Tibial nerve (tissue), 4 donors: ENCODE results near the gene CRKL.

Experiments used
- EP300 ChIP-seq, 2 donors: sonication (generic); formaldehyde crosslinking; IDR thresholded peaks; one replicate each; pipeline ENCODE4 v1.6.1; 2017; ENCODE audit warnings: antibody characterized with exemption in 2 of 2, mild to moderate bottlenecking in 1 of 2
- POLR2A ChIP-seq, 2 donors: fragments of 450-650 bp; IDR thresholded peaks; one replicate each; pipeline ENCODE4 v1.6.1; 2017; ENCODE audit warnings: antibody characterized with exemption in 2 of 2, mild to moderate bottlenecking in 2 of 2, moderate library complexity in 2 of 2
- TF ChIP-seq, protein P1 (sequence below), 5 experiments: fragments of 200-600 bp in 3 of 5; fragments of 450-650 bp in 2 of 5; sonication (generic) in 3 of 5; IDR thresholded peaks; one replicate each; pipeline ENCODE4 v1.5.1; 2016 to 2019; ENCODE audit warnings: antibody characterized with exemption in 5 of 5, mild to moderate bottlenecking in 3 of 5, moderate library complexity in 2 of 5

DNA sequence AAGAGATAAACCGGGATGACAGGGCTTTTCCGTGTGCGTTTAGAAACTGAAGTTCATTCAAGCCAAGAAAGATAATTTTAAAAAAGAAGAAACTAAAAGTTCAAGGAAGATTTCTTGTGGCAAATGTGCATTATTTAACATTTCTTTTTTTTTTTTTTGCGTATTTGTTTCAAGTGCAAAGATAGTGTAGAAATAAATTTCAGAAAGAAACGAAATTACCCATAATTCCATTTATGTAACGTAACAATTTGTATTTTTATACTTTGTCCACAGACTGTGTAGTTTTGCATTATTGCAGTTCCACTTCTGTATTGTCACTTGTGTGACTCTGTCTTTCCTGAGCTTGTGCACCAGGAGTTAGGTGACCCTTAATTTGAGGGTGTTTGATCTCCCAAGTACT is 34.4 kb upstream of the CRKL start:
- TF ChIP-seq, protein P1, sequence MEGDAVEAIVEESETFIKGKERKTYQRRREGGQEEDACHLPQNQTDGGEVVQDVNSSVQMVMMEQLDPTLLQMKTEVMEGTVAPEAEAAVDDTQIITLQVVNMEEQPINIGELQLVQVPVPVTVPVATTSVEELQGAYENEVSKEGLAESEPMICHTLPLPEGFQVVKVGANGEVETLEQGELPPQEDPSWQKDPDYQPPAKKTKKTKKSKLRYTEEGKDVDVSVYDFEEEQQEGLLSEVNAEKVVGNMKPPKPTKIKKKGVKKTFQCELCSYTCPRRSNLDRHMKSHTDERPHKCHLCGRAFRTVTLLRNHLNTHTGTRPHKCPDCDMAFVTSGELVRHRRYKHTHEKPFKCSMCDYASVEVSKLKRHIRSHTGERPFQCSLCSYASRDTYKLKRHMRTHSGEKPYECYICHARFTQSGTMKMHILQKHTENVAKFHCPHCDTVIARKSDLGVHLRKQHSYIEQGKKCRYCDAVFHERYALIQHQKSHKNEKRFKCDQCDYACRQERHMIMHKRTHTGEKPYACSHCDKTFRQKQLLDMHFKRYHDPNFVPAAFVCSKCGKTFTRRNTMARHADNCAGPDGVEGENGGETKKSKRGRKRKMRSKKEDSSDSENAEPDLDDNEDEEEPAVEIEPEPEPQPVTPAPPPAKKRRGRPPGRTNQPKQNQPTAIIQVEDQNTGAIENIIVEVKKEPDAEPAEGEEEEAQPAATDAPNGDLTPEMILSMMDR (IDR thresholded peaks at IDR 0.05), result no peak
- no peak for TF ChIP-seq POLR2A (IDR thresholded peaks at IDR 0.05)
- TF ChIP-seq EP300 (IDR thresholded peaks at IDR 0.05), result no peak
